GM19193 (cell line): ENCODE results near the gene GALNT18.

Experiments used
- POLR2A ChIP-seq: IDR thresholded peaks from 4 replicates; pipeline ENCODE4 v1.6.1; 2011; ENCODE audit not compliant: insufficient read depth, insufficient read length; ENCODE audit errors: extremely low read depth

GALNT18 gene

DNA sequence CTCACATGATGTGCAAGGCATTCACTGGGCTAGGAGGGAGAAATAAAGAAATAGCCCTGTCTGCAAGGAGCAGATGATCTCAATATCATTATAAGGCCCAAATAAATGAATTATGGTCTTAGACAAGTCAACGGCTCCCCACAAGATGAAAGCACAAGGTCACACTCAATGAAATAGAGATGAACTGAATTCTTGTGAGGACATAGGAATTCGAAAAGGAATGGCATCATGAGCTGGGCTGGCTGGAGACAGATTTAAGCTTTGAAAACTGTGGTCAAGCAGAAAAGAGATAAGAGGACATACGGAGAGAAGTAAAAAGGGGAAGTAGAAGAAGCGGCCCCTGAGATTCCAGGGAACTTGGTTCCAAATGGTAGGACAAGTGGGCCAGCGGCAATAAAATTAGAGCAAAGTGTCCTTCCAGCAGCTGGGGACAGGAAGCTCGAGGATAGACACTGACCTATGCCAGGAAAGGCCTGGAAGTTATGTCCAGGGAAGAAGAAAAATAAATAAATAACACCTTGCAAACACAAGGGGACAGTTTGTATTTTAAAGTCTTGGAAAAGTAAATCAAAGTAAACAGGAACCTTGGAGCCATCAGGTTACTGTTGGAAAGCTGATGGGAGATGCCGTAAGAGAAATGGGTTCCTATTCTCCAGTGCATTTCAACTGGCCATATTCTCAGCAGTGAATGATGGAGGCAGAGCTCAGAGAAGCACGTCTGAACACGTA is 37.8 kb downstream of the GALNT18 start:
- TF ChIP-seq POLR2A = no peak

DNA sequence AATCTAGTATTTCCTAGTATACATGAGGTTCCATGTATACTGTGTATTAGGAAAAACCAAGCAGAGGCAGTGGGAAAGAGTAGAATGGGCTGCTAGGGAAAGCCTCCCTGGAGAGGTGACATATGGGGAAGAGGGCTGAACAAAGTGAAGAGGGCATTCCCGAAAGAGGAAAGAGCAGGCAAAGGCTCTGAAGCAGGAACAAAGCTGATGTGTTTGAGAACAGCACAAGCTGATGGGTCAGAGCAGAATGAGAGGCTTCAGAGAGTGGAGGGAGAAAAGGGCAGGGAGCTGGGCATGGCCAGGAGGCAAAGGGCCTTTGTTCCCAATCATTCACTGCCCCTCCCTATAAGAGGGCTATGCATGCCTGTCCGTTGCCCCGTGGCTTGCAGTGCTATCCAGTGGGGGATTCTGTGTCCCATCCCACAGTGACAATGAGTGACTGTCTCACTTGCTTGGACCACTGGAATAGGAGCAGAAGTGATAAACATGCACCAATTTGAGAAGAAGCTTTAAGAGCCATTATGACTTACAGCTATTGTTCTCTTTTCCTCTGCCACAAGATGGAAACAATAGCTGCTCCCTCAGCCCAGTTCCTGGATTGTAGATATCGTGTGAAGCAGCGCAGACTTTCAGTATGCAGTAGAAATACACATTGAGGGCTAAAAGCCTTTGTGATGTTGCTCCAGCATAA is 39.6 kb downstream of the GALNT18 start:
- no peak for TF ChIP-seq POLR2A

DNA sequence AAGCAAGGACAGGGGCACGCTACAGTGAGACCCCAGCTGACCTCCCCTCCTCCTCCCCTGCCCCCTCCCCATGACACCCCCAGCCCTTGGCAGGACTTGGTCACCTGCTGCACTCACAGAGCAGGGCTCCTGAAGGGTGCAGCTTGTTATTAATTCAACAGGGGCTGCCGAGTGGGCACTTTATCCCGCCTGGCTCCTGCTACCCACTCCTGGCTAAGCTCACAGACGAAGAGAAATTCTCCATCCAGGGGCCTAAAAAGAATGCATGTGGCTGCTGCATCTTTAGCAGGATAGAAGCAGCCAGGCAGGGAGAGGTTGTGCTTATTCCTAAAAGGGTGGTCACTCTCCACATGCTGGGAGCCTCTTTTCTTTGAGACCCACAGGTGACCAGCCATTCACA is 40.3 kb downstream of the GALNT18 start:
- TF ChIP-seq POLR2A = no peak

DNA sequence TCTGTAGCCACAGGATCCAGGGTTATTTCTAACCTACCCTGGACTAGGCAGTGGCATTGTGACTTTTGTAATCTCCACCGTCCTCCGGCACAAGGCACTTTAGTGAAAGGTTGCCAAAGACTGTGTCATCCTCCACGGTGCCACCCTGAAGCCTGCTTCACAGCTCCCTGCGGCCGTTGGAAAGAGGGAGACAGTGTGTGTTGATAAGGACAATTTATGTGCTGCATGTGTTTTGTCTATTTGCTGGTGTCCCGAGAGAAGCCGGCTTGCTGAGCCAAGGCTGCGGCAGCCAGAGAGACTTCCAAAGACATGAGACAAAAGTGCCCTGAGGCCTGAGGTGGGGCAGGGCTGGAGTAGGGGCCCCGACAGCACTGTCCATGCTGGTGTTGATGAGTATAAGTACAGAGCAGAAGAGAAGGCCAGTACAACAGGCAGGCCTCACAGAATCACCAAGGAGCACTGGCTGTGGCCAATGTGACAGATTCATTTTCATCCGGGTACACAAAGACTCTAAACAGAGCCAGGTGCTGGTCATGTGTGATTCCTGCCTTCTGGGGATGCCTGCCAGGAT is 40.9 kb downstream of the GALNT18 start:
- no peak for TF ChIP-seq POLR2A

DNA sequence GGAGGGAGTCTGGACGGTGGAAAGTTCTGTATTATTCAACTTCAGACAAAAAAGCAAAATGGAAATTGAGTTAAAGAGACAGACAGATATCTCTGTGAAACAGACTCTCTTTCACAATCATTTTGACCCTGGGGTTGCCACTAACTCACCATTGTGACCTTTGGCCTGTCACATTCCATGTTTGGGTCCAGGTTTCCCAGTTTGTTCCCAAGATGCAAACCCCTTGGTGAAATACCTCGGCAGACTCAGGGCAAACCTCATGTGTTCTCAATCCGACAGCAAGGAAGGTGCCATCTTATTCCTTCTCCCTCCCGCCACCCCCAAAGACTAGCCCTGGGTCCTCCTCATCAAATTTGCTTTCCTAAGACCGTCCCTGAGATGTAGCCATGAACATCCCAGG is 41.8 kb downstream of the GALNT18 start:
- no peak for TF ChIP-seq POLR2A

DNA sequence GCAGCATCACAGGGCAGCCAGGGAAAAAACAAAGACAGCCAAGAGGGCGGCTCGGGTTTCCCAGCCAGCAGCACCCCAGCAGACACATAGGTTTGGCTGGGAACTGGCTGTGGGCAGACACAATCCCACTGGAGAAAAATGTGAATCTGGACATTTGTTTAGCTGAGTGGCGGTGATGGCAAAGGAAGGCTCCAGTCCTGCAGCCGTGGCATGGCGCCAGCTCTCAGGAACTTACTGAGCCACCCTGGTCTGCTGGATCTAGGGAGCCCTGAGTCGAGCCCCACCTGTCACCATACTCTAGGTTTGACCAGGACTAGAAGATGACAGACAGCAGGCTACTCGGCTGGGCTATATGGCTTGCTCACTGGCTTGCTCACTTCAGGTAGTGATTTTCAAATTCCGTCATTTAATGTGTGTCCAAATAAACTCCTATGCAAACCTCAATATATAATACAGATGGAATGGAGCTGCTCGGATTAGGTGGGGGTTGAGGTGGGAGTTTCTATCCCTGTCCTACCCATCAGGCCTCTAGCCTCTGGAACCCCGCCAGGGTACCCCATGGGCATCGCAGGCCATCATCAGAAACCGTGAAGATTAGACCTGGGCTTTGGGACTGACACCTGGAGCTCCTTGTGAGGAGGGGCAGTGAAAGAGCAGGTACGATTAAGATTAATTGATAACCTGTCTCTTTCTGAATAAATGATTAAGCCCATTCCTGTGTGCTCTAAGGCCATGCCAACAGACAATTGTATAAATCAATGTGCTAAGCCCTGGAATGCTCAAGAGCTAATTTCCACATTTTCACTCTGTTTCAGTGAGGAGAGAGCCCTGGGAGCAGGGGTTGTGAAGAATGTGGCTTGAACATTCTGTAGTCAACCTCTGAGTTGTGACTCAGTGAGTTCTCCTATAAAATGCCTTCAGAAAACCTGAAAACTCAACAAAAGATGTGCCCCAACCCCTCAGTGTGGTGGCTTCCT is 42.5 kb downstream of the GALNT18 start:
- no peak for TF ChIP-seq POLR2A

DNA sequence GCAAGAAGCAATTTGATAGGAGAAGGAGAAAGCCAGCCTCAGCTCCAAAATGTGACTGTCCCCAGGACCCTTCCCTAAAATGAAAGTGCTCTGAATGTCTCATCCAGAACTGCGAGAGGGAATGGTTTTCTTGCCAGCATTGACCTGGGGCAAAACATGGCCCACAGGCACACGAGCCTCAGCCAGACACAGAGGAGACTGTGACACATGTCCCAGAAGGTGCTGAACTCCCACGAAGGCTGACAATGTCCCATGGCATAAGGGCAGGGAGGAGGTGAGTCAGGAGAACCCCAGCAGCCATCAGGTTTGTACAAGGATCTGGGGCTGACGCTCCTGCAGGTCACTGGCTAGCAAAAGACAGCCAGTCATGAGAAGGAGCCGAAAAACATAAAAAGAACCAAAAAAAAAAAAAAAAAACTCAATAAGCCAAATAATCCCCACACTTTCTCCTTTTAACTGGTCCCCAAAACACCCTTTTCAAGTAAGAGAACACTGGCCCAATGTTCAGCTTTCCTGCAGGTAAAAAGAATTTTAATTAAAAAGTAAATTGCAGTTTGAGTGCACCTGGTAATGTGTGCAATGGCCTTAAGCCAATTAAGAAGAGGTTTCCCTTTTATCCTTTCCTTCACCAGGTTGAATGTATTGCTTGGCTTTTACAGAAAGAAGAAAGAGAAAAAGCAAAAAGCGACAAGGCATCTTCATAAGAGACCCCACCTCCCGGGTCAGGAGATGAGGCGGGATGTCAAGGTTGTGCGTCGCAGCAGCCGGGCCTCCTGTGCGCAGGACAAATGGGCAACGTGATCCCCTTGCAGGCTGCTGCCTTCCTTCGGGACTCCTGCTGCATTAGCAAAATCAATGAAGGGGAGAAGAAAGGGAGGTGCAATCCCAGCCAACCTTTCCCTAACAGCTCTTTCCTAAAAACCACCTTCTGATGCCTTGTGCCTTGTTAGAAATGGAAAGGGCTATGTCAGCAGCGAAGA is 43.6 kb downstream of the GALNT18 start:
- no peak for TF ChIP-seq POLR2A

DNA sequence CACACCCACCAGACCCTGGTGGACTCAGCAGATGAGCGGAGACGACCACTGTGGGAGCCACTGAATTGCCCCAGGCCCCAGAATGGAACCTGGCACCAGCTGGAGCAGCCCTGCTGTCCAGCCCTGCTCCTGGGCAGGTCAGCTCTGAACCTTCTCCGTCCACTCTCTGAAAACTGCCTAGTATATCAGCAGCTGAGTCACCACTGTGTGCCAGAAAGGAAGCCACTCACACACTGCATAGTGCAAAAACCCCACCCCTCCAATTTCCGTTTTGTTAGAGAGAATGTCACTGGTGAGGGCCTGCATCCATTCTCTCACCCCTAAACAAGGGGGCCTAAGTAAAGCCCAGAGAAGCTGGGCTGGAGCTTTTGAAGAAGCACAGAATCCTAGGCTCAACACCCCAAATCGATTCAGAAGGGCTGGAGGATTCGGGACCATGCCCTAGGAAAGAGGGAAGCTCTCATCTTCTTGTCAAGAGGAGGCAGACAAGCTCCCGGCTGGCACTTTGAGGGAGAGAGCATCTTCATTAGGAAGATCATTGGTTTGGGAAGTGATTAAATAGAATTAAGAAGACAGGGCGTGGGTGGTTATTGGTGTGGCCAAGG is 44.5 kb downstream of the GALNT18 start:
- TF ChIP-seq POLR2A = no peak

DNA sequence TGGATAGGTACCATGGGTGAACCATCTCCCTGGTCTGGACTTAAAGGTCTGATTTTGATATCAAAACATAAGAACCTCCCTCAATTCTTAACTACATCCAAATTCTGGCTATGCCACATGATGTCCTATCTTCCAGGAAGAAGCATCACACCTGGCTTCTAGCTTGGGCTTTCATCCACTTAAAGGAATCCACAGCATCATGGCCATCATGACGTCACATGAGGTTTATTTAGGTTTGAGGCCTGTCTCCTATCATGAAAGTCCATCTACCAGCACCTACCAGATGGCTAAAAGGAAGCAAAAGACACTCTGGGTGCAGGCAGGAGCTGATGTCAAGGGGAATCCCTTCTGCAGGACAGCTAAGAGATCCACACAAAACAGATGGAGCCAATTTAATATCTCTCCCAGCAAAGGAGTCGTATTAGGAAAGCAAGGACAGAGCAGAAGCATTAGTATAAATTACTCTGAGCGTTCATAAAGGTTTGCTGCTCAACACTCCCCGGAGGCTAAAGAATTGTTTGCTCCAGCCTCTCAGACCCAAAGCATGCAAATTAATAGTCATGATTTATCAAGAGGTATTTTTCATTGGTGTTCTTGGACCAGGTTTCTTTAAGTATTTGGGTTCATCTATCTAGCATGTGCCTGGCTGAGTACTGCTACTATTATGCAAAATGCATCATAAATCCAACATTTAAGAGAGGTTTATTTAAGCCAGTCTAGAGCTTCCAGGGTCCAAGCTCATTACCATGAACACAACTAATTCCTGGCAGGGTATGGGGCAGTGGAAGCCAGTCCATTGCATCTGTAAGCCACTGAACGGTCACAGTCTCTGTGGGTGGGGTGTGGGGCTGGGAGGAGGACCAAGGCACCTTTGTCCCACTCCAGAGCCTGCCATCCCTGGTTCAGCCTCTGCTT is 47.2 kb downstream of the GALNT18 start:
- no peak for TF ChIP-seq POLR2A

DNA sequence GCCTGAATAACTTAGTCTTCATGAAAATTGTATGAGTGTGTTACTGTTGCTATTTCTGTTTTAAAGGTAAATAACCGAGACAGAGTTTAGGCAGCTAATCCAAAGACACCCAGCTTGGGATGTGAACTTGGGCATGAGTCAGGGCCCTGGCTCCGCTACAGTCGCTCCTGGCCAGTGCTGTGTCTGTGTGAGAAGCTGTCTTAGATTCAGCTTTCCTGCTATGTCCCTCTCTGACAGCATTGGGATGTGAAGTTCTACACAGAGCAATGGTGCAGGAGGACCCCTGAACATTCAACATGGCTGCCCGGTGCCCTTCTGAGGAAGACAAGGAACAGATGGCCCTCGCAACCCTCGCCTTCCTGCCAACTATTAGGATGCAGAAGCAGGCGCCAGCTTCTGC is 49.4 kb downstream of the GALNT18 start:
- TF ChIP-seq POLR2A = no peak

DNA sequence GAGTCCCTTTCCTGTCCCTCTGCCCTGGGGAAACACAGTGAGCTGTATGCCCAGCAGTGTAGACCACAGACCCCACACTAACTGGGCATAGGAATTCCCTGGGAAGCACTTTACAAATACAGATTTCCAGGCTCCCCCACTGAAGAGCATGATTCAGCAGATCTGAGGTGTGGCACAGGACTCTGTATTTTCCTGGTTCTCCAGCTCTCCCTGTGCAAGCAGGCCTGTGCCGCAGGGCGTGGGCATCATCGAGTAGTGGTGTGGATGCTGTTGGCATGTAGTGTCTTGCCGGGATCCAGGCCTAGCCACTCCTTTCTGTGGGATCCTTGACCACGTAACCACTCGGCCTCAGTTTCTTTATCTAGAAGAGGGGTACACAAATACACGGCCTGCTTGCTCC is 49.9 kb downstream of the GALNT18 start:
- TF ChIP-seq POLR2A = no peak

DNA sequence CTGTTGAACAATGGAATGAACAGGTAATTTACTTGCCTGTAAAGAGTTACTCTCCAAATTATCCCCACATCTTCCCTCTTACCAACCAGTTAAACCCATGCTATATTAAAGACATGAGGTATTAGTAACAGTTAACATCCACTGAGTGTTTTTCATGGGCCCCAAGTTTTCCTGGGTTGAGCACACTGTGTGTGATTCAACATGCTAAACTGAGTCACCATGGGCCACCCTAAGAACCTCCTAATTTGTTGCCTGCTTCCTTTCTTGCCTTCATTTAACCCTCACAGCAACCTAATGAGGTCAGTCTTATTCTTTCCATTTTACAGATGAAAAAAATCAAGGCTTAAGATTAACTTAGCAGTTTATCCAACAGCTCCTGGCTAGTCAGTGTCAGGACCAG is 51.0 kb downstream of the GALNT18 start:
- no peak for TF ChIP-seq POLR2A

DNA sequence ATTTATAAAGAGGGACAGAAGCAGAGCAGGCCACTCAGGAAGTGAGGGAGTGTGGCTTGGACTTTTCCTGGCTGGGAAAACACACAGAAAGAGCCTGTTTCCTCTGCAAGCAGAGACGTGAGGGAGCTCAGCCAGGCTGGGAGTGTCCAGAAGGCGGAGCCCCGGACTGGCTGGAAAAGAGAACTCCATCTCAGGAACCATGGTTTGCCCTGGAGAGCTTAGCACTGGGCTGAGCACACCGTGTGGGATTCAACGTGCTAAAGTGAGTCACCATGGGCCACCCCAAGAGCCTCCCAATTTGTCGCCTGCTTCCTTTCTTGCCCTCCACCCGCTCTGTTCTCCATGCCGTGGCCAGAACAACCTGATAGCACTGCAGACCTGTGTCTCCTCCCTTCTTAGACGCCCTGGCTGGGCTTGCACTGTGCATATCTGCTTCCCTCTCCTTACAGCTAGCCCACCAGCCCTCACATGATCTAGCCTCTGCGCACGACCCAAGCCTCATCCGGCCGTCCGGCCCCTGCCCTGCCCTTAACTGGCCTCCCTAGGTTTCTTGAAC is 51.8 kb downstream of the GALNT18 start:
- TF ChIP-seq POLR2A = no peak
